ENCODE results near the gene SMU1. TPM values are rescaled to one million over a fixed set of nuclear protein-coding genes. Genes with fewer than 3 reads are reported as not detected.

SMU1 gene
- total RNA-seq, result 10 to 100 TPM; 15.3 to 16.6 TPM
- long read RNA-seq, full-length matches to known transcripts, result 33 of 45 reads
- long read RNA-seq, partial matches to known transcripts, result 4 of 45 reads
- long read RNA-seq, other reads (novel, unspliced or antisense), result 8 of 45 reads

DNA sequence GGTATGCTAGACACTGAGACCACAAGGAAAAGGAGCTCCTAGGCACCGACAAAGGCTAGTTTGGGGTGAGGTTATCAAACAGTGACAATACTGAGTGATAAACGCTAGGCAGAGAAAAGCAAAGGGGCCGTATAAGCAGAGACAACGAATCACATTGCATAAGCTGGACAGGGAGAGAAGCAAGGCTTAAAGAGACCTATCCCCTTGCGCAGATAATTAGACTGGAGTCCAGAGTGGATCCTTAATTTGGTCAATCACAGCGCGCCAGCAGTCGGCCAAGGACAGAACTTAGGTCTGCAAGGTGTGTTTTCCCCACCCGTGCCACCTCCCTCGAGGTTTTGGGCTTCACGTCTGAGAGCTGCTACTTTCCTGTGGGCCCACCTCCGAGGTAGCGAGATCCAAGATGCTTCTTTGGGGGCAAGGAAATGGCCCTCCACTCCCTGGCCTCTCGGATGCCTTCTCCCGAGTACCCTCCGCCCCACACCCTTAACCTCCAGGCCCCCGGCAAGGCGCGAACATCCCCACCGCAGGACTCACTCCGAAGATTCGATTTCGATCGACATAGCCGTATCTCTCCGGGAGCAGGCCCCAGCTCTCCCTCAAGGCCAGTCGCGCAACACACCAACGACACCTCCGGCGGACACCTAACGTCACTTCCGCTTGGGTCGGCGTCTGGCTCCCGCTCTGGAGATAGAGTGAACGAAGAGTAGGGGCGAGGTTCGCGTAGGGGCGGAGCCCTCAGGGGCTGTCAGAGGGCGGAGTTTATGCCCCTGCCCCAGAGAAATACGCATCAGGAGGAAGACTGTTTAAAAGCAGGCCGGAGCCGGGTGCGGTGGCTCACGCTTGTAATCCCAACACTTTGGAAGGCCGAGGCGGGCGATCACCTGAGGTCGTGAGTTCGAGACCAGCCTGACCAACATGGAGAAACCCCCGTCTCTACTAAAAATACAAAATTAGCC, at the start of gene SMU1:
SMU1 (minus strand) TSS at position 629 of the 959 bp plus-strand sequence; CDS start at position 563, 66 bp downstream.
- intact Hi-C loops (cut with DNase I, micrococcal nuclease), result no loop called here
- DNase-seq (peak; percentile 96 to 98), ATAC-seq (peak; percentile 97)

DNA sequence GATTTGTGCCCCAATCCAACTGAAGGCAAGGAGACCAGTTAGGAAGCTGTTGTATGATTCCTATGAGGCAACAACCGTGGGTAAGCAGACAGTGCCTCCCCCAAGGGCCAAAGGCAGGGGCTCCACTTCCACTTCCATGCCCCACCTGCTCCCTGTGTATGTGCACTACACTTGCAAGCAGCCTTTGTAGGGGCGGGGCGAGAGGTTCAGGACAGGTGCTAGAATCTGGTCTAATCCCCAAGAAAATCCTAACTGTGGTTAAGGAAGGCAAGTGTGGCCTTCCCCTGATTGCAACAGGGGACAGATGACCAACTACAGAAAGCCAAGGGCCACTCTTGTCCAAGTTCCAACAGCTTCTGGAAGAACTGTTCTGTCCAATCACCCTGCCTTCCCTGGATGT, 49.0 kb upstream of the SMU1 start:
- DNase-seq (no peak), ATAC-seq (no peak)
- intact Hi-C loops (cut with DNase I, micrococcal nuclease), result no loop called here

DNA sequence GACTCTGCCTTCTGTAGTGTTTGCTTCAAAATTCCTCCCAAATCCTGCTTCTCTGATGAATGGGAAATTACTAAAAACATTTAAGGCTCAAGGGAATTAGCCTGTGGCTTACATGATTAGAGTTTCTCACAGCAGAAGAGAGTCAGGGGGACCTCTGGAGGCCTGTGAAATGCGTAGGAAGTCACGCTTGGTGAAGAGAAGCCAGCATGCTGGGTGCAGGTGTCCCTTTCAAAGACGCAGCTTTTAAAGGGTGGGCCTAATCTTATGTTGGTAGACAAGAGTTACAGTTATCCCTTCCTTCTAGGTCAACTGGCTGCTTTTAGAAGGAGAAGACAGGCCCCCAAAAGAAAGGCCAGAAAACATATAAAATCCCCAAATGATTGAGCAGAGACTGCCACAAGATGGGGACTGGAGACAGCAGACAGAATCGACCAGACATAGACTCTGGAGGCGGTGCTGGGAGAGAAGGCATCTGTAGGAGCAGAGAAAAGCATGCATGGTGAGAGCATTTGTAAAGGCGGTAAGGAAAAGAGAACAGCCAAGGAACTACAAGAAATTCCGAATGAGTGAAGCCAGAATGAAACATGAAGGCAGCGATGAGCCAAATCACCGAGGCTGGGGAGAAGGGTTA, 48.4 kb upstream of the SMU1 start:
- DNase-seq (no peak), ATAC-seq (no peak)
- intact Hi-C loops (cut with DNase I, micrococcal nuclease), result no loop called here

DNA sequence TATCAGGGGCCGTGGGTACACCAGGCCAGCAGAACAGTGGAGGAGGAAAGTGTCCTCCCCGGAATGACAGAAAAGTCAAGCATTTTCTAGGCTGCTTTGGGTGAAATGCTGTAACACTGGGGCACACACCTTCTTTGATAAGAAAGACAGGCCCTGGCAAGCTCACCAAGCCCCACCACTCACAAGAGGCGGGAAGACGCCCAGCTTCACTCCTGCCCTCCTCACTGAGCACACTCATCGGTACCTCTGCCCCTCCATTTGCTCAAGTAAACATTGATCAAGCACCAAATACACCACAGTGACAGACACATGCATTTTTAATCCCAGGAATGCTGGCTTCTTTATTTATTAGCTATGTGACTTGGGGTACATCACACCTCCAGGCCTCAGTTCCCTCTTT, 47.6 kb upstream of the SMU1 start:
- no peak for DNase-seq
- intact Hi-C loops (cut with DNase I, micrococcal nuclease), result no loop called here
- no peak for ATAC-seq

DNA sequence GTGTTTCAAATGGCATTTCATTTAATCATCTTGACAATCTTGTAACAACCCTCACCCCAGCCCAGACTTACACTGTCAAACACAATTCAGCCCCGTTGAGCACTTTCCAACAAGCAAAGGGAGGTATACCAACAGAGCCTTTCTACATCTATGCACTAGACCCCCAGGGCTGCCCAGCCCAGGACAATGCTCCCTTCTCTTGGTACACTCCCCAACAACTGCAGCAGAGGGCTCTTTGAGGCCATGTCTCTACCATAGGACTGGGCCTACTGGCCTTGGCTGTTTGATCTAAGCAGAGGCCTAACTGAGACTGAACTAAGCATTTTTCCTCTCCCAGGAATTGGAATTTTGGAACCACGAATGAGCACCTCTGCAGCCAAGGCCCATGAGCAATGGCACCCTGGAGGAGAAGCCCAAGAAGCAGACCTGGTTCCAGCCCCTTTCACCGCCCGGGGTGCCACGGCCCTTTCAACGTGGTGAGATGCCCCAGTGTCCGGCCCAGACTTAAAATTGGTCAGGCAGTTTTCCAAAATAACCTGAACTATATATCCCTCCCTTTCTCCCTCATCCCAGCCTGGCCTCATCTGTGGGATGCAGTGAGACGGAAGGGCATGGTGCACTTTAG, 47.0 kb upstream of the SMU1 start:
- DNase-seq (no peak), ATAC-seq (no peak)
- intact Hi-C loops (cut with DNase I, micrococcal nuclease), result no loop called here

DNA sequence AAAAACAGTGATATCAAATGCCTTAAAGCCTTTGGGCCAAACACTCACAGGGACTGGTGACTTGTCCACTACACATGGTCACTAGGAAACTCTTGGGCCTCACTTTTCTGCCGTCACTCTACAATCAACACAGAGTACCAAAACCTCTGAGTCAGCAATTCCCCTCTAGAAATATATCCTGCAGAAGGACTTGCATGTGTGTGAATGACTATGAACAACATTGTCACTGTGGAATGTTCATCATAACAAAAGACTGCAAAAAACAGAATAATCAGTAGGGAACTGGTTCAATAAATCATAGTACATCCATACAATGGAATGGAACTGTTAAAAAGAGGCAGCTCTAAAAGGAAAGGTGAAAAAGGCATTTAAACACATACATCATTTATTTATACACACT, 44.1 kb upstream of the SMU1 start:
- DNase-seq (no peak), ATAC-seq (no peak)
- intact Hi-C loops (cut with DNase I, micrococcal nuclease), result no loop called here

DNA sequence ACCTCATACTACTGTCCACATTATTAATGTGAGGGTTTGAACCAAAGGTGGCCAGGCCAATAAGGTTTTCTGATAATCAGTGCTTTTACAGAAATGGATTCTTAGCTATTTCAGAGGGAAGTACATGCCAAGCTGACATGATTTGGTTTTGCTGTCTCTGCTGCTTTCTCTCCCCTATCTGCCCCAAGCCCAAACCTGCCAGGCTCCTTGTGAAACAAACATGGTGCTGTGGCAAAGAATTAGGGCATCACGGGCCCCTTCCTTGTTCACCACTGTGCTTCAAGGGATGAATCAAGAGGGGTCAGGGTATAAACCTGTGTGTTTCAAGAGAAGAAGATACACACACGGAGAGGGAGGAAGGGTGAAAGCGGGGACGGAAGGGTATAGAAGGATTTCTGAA, 41.3 kb upstream of the SMU1 start:
- no peak for DNase-seq
- no peak for ATAC-seq
- intact Hi-C loops (cut with DNase I, micrococcal nuclease), result no loop called here

DNA sequence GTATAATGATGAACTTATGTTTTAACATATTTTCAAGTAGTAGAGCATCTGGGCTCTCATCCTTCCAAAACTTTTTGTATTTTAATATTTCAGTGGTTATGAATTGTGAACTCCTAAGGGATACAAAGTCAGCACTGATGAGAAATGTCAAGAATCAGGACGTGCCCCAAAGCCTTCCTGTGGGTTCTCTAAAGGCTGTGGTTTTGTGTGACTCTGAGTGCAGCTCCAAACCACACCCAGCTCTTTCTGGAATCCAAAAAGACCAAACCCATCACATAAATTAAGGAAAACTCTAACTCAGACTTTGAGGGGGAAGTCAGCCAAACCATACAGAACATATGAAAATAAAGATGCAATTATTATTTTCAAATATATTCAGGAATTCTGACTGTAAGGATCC, 40.8 kb upstream of the SMU1 start:
- ATAC-seq, result no peak
- intact Hi-C loops (cut with DNase I, micrococcal nuclease), result no loop called here
- DNase-seq, result no peak

DNA sequence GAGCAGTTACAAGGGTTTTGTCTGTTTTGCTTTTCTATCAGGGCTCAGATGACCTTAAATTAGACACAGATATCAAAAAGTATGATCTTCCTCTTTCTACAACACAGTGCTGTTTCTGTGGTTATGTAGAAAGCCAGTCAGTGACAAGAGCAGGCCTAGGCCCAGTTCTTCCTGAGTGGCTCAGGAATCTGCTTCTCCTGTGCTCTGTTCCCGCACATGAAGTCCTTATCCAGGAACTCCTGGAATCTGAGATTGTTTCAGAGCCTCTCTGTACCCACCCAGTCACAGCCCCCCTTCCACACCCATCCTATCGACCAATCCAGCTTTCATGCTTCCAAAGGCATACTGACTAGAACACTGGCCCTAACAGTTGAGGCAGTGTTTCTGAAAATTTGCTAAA, 40.4 kb upstream of the SMU1 start:
- DNase-seq, result no peak
- ATAC-seq, result no peak
- intact Hi-C loops (cut with DNase I, micrococcal nuclease), result no loop called here

DNA sequence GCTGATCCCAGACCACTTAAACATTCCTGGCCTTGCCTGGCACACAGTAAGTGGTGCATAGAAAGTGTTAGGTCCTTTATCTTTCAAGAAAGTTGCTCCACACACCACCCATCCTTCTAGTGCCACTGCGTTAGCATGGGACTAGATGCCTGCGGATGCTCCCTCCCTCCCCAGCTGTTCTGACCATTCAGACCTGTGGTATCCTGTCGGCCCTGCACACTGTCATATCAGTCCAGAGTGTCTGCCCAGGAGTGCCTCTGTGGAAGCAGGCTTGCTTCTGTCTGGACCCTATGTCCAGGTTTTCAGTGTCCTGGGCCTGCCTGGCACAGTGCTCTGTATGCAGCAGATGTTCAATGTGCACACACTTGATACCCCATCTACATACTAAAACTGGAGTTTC, 38.3 kb upstream of the SMU1 start:
- no peak for ATAC-seq

DNA sequence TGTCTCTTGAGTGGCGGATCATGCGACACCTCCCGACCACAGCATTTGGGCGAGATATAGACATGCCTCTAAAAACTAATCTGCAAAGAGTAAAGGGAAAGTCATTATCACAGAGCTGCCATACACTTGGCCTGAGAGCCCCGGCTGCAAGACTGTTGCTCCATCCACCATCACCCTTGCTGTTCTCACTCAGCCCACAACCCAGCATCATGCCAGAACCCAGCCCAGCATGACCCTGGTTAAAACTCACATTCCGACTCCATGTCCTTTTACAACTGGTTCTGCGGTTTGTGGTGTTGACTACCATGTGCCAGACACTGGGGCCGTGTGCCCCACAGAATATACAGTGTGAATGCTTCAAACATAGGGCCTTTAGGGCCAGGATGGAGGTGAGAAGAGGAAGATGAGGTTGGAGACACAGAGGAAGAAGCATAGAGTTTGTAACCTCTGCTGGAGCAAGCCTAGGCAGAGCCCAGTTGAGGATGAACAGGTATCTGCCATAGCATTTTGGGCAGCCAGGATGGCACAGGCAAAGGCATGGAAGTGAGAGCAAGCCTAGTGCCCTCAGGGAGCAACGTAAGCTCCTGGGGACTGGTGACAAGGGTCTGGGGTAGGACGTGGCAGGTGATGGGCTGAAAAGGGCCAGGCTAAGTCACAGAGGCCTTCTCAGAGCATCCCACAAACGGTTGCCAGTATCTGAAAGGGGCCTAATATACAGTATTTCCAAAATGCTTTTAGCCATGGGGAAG, 37.5 kb upstream of the SMU1 start:
- intact Hi-C loops (cut with DNase I, micrococcal nuclease), result no loop called here
- DNase-seq, result no peak
- ATAC-seq, result no peak

More for the DNA sequence above, 38.3 kb upstream of the SMU1 start:
- intact Hi-C loops (cut with DNase I, micrococcal nuclease), result no loop called here
- DNase-seq, result no peak

DNA sequence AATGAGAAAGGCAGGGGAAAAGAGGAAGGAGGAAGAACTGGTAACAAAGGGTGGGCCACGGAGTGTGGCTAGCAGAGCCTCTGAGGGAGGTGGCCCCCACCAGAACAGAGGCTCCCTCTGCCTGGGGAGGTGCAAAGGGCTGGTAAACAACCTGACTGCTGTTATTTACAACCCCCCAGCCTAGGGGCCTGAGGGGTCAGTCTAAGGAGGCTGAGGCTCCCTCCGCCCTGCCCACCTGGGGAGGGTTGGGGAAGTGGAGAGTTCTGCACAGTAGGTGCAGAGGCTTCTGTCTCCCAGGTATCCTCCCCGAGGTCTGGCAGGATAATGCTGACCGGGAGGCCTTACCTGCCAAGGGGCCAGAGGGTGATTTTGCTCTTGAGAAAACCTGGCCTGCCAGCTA, 35.6 kb upstream of the SMU1 start:
- no peak for ATAC-seq
- no peak for DNase-seq

DNA sequence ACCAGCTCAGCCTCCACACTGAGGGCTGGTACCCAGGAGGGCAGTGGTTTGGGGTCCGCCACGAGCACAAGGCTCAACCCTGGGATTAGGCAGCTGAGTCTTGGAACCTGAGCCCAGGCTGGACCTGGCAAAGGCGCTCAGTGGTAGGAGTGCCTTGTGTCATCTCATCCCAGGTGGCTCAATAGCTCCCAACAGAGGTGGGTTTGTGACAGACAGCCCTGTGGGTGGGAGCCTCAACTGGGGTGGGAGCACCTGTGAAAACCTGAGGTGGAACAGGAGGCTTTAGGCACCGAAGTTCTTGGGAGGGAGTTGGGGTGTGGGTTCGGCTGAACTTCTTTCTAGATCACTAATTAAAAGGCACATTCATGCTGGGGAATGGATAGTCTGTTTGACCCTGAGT, 35.2 kb upstream of the SMU1 start:
- DNase-seq (no peak), ATAC-seq (no peak)
- intact Hi-C loops (cut with DNase I, micrococcal nuclease), result no loop called here

More for the DNA sequence above, 35.6 kb upstream of the SMU1 start:
- intact Hi-C loops (cut with DNase I, micrococcal nuclease), result no loop called here

DNA sequence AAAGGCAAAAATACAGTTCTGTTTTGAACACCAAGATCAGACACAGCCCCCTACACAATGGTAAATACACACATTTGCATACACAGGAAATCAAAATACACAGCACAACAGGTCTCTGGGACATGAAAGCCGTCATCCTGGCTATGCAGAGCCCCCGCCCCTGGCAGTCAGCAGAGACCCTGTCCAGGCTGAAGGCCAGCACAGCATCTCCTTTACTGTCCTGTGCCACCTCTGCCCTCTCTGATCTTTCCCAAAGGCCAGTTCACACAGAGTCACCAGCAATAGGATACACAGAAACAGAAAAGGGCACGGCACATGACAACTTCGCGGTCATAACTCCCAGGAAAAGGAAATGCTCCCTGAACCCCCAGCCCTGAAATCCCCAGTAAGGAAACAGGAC, 34.2 kb upstream of the SMU1 start:
- ATAC-seq (no peak), DNase-seq (no peak)
- intact Hi-C loops (cut with DNase I, micrococcal nuclease), result no loop called here

DNA sequence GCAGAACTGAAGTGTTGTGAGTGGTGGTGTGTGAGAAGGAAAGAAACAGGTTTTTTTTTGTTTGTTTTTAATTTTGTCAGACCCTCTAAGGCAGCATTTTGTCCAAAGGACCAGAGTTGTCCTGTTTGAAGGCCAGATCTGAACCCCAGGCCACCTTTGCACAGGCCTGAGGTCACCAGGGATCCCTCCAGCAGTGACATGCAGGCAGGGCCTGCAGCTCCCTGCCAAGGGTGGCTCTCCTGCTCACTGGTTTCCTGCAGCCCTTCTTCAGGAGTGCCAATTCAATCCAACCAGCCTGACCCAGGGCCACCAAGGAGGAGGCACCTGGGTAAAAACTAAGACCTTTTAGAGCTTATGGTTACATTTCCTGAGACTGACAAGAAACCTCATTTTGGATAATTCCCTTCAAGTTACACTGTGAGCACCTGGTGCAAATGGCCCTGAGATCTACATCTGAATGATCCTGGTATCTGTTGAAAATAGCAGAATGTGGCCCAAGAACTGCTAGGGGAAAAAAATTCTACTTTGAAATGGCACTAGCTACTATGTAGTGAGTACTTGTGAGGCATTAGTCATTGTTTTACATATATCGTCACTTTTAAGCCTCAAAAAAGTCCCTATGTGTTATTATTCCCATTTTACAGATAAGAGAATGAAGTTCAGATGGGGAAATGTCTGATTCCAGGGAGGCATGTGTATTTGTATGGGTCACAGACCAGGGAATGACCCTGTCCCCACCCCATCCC, 33.5 kb upstream of the SMU1 start:
- ATAC-seq (no peak), DNase-seq (no peak)
- intact Hi-C loops (cut with DNase I, micrococcal nuclease), result no loop called here

DNA sequence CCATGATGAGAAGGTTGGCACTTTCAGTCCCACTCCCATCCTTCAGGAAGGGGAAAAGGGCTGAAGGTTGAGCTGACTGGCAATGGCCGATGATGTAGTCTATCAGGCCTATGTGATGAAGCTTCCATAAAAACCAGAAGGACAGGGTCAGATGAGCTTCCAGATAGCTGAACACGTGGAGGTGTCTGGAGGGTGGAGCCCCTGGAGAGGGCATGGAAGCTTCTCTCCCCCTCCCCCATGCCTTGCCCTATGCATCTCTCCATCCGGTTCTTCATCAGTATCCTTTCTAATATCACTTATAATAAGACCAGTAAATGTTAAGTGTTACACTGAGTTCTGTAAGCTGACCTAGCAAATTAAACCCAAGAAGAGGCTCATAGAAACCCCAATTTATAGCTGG, 32.6 kb upstream of the SMU1 start:
- intact Hi-C loops (cut with DNase I, micrococcal nuclease), result no loop called here
- ATAC-seq (peak; percentile 29), DNase-seq (no peak)

DNA sequence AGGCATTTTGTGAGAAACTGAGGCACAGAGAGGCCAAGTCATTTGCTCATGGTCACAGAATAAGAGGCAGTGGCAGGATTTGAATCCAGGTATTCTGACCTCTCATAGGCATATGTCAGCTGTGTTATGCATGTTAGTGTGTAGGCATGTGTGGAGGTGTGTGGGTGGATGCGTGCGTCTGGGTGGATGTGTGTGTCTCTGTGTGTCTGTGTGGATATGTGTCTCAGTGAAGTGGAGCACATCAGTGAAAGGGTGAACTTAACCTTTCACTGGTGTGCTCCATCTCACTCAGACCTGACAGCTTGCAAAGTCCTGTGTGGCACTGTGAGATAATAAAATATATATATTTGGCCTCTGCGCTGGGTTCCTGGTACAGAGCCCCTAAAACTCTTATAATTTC, 32.0 kb upstream of the SMU1 start:
- DNase-seq, result no peak
- ATAC-seq, result no peak
- intact Hi-C loops (cut with DNase I, micrococcal nuclease), result no loop called here

DNA sequence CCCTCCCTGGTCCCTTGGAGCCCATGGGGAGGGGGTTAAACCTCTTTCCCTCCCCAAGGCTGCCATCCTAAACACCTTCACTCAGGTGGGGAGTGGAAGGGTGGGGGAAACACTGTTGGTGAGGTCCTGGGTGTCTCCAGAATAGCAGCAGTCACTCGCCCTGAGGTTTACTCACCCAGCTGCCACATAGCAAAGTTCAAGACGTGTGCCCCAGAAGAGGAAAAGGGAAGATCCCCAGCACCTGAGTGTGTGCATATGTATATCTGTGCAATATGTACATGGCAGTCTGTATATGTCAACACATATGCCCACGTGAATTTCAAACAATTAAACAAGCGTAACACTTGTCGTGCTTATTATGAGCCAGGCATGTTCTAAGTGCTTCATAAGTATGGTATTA, 31.3 kb upstream of the SMU1 start:
- intact Hi-C loops (cut with DNase I, micrococcal nuclease), result no loop called here
- peak; percentile 31 for ATAC-seq
- no peak for DNase-seq
